Embryonic facial prominence (tissue), 1 donor: Measurements from ENCODE around the gene SLC1A3.
"Not testable (repeated sequence)": the region's sequence is repeated elsewhere in the genome, so short reads cannot be mapped to it uniquely, and the experiment has no call there.

Experiments used
- DNase-seq: peaks from one replicate; pipeline ENCODE4 v3.0.0-alpha.2; 2016; ENCODE audit errors: extremely low spot score

The SLC1A3 gene

DNA sequence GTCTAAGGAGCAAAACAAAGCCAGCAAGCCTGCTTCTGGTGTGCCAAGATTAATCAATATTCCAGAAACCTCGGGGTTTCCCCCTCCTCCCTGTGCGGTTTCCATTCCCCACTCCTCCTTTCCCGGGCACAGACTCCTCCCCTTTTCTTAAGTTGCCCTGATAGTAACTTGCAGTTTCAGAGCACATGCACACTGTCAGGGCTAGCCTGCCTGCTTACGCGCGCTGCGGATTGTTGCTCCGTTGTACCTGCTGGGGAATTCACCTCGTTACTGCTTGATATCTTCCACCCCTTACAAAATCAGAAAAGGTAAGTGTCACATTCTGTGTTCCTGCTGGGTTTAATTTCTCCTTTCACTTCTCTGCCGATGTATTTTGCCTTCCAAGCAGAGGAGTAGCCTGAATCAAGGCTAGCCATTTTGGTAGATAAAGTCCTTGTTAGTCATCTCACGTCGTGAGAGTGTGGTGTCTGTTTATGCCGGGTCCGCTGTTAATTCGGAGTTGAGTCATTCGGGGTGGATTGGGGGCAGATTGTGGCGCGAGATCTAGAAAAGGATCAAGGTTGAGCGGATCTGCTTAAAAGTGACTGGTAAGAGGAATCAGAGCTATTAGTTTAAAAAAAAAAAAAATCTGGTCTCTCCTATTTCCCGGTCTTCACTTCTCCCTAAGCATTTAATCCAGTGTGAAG, at the start of gene SLC1A3:
TSS of gene SLC1A3 (plus strand) at position 179 of the 686 bp plus-strand sequence. CDS start 1,818 bp downstream, outside the sequence.
- DNase-seq = peak; percentile 71

DNA sequence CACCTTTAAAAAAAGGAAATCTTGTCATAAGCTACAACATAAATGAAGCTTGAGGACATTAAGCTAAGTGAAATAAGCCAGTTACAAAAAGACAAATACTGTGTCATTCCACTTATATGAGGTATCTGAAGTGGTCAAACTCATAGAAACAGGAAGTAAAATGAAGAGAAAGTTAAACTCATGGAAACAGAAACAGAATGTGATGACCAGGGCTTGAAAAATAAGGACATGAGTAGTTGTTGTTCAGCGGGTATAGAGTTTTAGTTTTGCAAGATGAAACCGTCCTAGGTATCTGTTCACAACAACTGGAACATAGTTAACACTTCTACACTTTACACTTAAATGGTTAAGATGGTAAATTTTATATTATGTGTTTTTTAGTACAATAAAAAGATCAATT, 47.8 kb upstream of the SLC1A3 start:
- no peak for DNase-seq

DNA sequence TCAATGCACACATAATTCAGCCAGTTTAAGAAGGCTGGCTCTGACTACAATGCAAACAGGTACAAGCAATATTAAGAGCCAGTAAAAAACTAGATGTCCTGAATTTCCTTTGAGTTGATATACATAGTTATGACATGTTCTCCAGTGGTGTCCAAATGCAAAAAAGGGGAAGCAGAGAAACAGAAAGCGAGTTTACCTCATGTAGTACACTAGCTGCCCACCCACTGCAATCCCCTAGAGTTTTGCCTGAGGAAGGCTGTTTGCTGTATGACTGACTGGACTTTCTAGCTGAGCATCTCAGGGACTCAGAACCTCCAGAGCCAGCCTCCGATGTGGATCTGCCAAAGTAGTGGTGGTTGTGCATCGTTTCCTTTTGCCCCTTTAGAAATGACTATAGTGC, 44.8 kb upstream of the SLC1A3 start:
- DNase-seq = no peak

DNA sequence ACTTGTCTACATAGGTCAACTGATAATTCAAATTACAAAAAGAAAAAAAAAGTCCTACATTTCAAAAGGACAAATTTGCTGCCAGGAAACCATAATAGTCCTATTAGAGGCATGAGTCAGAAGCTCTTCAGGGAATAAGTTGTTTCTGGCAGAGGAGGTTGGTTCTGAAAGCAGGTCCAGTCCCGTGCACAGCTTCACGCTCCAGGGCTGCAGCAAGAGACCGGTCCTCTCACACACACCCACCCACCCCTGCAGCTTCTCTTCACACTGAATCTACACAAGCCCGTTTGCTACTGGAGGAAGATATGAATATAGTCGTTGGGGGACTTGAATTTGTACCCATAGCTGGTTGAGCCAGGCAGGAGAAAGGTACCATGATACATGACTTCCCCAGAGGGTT, 36.9 kb upstream of the SLC1A3 start:
- no peak for DNase-seq

DNA sequence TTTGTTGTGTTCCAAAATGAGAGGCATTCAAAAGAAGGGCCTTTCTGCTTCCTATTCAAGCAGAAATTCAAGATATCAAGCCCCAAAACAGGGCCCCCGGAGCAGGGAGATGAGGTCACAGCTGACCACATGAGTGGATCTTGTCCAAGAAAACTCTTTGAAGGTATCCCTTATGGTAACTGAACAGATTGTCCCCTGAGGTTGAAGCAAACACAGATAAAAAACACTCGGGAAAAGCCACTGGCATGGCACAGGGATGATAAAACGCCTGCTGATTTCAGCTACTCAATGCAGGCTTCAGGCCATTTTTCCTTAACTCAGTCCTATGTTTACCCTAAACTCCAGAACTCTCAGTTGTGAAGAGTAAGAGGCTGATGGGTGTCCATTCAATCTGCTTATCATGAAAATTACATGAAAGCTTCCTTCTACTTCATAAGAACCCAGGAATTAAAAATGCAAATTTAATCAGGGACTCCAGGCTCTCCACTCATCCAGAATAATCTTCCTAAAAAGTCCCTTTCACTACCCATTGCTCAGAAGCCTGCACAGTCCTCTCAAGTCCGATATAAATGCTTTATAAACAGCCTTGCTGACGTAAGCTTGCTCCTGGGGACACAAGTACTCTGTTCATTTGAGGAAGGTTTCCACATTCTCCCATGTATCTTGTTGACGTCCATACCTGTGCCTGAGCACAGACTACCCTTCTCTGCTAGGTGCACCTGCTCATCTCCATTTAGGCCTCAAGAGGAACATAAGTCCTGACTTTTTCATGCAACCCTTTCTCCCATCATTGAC, 35.9 kb upstream of the SLC1A3 start:
- DNase-seq = no peak

DNA sequence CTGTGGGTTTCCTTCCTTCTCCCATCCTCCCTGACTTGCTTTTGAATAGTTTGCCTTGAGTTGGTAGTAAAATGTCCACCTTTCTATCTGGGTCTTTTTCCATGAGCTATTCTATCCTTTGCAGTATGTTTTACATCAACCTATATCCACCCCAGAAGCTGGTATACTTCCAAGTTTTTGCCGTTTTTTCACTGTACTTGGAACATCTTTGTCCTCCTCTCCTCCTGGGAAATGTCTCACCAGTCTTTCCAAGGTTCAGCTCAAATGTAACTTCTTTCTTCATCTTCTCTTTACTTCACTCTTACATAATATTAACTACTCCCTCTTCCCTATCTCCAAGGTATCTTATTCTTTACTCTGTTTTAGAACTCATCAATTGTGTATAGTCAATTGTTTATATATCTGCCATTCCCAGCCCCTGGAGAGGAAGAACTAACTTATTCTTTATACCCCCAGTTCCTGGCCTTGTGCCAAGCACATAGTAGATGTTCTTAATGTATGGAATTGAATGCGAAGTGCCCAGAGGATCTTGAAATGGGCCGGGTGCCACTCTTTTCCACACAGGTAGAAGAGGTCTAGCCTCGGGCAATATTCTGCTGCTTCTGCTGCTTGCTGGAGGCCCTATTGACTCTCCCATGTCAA, 34.9 kb upstream of the SLC1A3 start:
- no peak for DNase-seq

DNA sequence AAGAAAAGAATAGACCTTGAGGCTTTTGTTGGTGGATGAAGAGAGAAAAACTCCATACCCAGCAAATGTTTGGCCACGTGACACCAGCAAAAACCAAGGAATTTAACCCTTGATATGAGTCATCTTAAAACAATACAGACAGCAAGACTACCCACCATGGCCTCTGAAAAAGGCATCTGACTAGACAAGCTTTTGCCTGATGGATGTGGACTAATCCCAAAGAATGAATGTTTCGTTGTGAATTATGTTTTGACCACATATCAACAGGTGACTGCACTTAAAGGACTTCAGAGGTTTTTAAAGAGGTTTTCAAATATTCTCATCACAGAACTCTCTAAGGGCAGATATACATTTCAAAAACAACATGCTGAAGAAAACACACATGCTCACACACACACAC, 33.0 kb upstream of the SLC1A3 start:
- no peak for DNase-seq

DNA sequence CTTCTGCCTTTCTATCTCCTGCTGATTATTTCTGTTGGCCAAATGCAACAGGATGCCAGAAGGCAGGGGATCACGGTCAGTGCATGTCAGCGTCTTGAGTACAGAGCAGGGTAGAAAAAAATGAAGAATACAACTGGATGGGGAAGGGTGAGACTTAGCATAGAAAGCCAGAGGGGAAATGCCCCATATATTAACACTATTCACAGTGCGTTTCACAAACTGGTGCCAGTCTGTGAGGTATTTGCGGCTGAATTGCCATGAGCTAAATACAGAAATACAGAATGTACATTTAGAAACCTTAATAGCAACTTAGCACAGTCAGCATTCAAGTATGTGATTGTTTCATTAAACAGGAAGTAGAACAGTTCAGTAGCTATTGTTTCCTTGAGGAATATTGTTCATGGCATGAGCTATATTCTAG, 31.0 kb upstream of the SLC1A3 start:
- no peak for DNase-seq

DNA sequence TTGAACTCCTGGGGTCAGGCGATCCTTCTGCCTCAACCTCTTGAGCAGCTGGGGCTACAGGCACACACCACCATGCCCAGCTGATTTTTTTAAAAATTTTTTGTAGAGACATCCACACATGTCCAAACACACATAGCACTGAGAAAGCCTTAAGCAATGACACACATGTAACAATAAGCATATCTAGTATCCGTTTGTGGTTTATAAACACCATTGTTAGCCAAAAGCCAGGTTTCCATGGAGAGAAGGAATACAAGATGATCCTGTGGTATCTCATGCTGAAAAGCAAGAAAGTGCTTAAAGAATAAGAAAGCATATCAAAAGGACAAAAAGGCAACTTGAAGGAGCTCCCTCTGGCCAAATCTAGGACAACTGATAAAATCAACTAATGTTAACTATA, 29.7 kb upstream of the SLC1A3 start:
- DNase-seq = no peak

DNA sequence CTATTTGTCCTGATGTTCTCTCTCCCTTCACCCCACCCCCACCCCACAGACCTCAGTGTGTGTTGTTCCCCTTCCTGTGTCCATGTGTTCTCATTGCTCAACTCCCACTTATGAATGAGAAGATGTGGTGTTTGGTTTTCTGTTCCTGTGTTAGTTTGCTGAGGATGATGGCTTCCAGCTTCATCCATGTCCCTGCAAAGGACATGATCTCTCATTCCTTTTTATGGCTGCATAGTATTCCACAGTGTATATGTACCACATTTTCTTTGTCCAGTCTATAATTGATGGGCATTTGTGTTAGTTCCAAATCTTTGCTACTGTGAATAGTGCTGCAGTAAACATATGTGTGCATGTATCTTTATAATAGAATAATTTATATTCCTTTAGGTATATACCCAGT, 26.5 kb upstream of the SLC1A3 start:
- not testable (repeated sequence) for DNase-seq

DNA sequence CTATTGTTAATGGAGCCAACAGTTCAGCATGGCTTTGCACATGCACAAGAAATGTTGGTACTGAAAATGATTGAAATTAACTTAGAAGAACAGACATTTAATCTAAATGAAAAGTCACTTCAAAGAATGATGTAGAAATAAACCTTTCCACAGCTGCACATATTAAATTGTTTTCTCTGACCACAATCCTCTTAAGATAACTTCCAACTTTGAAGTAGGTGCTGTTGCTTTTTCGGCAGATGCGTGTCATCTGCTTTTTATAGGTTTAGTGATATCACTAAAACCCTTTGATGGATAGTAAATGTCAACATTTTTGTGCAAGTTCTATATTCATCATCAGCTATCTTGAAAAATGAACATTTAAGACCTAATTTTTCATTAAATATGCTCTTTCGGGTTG, 25.3 kb upstream of the SLC1A3 start:
- DNase-seq = no peak

DNA sequence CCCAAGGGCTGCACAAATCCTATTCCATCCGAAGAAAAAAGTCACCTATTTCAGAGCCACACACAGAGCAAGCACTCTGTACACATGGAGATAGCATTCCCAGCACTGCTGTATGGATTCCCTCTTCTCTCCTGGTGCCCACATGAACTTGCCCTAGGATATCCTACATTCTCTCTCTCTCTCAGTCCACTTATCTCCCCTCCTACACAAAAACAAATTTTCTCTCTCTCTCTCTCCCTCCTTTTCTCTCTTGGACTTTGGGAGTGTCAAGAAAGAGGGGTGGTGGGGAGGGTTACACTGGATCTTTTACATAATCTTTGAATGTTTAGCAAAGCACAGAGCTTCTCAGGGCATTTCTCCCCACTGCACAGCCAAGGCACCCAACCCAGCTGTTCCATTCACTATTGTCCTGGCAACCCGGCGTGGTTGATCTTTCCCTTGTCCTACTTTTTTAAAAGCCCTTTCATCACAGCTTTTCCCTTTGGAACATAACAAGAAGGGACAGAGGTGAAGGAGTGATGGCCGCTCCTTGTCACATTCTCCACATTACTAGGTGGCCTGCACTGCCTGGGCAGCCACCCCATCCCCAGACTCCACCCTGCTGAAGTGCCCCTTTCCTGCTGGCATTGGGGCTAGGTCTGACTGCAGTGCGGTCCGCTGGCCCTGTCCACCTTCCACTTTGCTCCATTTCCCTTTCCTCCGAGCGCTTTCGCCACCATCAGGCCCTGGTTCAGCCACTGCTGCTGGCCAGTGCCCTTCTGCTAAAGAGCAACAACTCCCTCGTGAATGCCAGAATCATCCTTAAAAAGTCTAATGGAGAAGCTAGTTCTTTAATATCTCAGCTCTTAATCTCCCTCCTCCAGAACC, 22.2 kb upstream of the SLC1A3 start:
- DNase-seq = no peak

DNA sequence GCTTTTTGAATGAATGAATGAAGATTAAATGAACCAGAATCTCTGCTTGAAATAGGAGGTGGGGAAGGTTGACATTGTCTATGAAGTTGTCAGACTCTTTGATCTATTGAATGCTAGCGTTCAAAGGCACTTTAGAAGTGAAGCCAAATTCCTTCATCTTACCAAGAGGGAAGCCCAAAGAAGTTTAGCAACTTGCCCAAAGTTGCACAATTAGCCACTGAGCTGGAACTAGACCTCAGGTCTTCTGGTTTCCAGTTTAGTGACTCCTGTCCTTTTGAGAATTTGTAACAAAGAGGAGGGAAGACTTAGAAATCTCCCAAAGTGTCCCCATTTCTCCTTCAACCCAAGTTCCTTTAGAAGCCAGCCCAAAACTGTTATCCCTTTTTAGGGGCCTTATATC, 20.7 kb upstream of the SLC1A3 start:
- no peak for DNase-seq

DNA sequence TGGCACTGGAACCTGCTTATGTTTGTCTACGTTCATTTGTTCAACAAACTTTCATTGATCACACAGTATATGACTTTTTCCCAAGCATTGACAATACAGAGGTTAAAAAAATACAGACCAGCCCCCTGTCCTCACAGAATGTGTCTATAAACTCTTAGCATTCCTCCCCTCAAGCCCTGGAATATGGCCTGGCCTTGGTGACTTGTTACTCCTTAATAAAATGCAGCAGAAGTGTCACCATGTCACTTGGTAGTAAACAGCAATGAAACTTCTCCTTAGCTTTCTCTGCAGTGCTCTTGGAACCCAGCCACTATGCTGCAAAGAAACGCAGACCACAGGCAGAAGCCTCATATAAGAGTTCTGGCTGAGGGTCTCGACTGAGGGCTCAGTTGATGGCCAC, 19.1 kb upstream of the SLC1A3 start:
- no peak for DNase-seq

DNA sequence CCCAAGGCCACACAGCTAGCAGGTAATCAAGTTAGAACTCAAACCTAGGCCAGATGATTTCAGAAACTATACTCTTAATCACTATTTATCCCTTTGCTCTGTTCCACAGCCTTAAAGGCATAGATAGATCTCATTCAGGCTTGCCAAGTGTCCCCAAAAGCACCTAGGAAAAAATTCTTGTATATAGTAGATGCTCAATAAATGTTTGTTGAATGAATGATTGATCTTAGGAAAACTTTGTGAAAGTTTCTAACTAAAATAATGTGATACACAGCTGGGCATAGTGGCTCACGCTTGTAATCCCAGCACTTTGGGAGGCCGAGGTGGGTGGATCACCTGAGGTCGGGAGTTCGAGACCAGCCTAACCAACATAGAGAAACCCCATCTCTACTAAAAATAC, 16.7 kb upstream of the SLC1A3 start:
- not testable (repeated sequence) for DNase-seq

DNA sequence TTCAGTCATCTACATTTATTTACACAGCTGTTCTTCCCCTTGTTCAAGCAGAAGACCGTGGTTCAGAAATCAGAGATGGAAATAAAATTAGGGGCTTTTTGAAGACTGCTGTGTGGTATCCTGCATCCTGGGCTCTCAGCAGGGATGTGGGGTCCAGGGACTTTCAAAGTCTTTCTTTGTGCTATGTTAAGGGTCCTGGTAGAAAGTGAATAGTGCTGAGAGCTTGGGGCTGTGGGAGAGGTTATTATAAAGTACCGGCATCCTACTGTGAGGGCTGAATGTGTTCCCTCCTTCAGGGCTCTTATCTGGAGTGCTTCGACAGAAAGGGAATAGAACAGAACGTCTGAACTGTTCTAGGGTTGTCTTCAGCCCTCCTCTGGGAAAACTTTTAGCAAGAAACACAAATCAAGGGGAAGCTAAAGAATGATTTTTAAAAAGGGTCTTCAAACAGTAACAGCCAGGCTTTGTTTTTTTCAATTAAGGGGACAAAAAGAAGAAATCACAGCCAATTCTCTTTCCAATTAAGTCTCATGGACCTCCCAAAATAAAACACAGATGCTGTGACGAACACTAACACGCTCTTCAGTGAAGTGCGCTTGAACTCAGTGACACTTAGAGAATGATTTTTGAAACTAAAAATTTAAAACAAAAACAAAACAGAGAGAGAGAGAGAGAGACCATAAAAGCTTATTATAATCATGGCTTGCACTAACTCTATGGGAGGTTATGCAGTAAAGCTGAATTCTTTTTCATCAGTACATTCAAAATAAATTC, 15.7 kb upstream of the SLC1A3 start:
- DNase-seq = no peak

DNA sequence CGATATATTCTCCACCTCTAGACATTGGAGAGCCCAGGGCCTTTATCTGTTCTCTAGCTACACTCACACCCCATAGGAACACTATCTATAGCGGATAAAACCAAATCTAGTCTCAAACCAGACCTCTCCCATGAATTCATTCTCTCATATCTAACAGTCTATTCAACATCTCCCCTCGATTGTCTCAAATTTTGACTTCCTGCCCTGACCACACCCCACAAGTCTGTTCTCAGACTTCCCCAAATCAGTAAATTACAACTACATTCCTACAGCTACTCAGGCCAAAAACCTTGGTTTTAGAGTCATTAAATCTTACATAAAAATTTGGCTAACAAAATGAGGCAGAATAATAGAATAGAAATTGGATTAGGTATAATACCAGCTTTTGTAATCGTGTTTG, 12.5 kb upstream of the SLC1A3 start:
- DNase-seq = no peak

DNA sequence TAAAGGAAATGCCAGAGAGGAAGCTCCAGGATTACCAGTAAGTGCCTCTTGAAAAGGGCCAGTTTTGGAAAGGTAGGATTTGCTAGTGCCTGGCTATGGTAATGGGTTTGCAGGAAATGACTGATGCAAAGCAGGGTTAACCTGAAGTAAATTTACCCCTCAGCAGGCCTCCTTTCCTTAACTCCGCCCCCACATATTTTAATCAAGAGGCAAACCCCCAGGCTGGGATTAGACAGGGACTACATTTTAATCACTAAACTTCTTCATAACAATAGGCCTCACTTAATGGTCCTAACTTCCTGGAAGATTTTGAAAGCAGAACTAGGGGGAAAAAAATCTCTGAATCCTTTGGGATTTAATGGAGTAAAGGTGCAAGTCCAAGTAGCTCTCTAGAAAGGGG, 10.2 kb upstream of the SLC1A3 start:
- no peak for DNase-seq

DNA sequence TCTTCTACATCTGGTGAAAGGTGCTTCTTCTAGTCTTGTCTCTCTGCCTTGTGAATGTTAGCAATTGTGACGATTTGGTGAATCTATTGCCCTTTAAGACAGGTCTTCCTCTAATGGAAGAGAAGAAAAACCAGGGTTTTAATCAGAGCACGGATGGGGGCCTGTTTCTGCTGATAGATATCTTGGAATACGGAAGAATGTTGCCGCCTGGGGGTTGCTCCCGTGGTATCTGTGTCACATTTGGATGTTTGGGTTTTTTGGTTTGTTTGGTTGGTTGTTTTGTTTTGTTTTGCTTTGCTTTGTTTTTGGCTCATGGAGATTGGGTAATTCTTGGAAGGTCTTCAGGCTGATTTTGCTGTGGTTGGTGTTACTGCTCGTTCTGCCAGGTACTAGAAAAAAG, 9.7 kb upstream of the SLC1A3 start:
- no peak for DNase-seq

DNA sequence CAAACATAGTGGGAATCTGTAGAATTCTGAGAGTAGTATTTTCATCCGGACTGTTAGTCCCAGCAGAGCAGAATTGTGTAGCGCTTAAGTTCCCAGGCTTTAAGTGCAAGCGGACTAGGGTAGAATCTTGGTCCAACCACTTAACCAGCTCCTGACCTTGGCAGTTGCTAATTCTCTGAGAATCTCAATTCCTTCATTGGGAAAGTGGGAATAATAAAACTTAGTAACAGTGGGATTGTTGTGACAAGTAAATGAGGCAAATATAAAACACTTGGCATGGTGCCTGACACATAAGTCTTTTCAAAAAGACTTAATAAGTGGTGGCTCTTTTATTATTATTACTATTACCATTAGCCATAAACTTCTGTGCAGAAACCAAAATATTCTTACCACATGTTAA, 8.4 kb upstream of the SLC1A3 start:
- no peak for DNase-seq
